Activated B cell treated with CpG ODN at 0.5 μM for 24 hours (primary cell): ENCODE results near the gene WDR75. TPM values are rescaled to one million over a fixed set of nuclear protein-coding genes. Genes with fewer than 3 reads are reported as not detected.

ENCODE experiments used
- ATAC-seq: fragments of 200-7000 bp; cut with Tn5 transposase; one replicate; pipeline ENCODE4 v1.10.0; 2021; ENCODE audit warnings: low read depth, mild to moderate bottlenecking, moderate library complexity
- CTCF ChIA-PET: fragments of 350-600 bp; sonication (Branson Sonifier 250); formaldehyde crosslinking; loops from one replicate; lab custom pipeline; 2021; ENCODE audit warnings: antibody characterized with exemption; lab: Charles Lee
- POLR2A ChIA-PET: fragments of 350-600 bp; sonication (Branson Sonifier 250); formaldehyde crosslinking; loops from one replicate; lab custom pipeline; 2021; ENCODE audit warnings: antibody characterized with exemption; lab: Charles Lee
- DNase-seq: peaks from one replicate; pipeline ENCODE4 v3.0.0; 2022
- H3K27ac Mint-ChIP-seq: one replicate; pipeline ENCODE4 v1.8.0; 2020; ENCODE audit warnings: mixed read lengths
- H3K27me3 Mint-ChIP-seq: one replicate; pipeline ENCODE4 v1.8.0; 2021; ENCODE audit warnings: mixed read lengths
- H3K36me3 Mint-ChIP-seq: one replicate; pipeline ENCODE4 v1.8.0; 2021; ENCODE audit warnings: low read depth, mixed read lengths
- H3K4me1 Mint-ChIP-seq: one replicate; pipeline ENCODE4 v1.8.0; 2021; ENCODE audit warnings: mixed read lengths
- H3K4me3 Mint-ChIP-seq: one replicate; pipeline ENCODE4 v1.8.0; 2020; ENCODE audit warnings: mild to moderate bottlenecking, mixed read lengths
- H3K9me3 Mint-ChIP-seq: one replicate; pipeline ENCODE4 v1.8.0; 2020; ENCODE audit warnings: mixed read lengths
- intact Hi-C: fragments of 100-400 bp; cut with micrococcal nuclease; formaldehyde crosslinking; loops from one replicate; pipeline ENCODE4 v1.15.1; 2024
- total RNA-seq: library from RNA; stranded (reverse); gene quantifications from 2 replicates; pipeline ENCODE4 v1.2.3, GENCODE V29; 2022
- TF ChIP-seq, protein P1 (sequence below): fragments of 200-600 bp; IDR thresholded peaks from one replicate; pipeline ENCODE4 v1.8.0; 2022; ENCODE audit warnings: antibody characterized with exemption, mild to moderate bottlenecking

WDR75 gene
- total RNA-seq, 1 donor from 2014 or later: 61.2 TPM

DNA sequence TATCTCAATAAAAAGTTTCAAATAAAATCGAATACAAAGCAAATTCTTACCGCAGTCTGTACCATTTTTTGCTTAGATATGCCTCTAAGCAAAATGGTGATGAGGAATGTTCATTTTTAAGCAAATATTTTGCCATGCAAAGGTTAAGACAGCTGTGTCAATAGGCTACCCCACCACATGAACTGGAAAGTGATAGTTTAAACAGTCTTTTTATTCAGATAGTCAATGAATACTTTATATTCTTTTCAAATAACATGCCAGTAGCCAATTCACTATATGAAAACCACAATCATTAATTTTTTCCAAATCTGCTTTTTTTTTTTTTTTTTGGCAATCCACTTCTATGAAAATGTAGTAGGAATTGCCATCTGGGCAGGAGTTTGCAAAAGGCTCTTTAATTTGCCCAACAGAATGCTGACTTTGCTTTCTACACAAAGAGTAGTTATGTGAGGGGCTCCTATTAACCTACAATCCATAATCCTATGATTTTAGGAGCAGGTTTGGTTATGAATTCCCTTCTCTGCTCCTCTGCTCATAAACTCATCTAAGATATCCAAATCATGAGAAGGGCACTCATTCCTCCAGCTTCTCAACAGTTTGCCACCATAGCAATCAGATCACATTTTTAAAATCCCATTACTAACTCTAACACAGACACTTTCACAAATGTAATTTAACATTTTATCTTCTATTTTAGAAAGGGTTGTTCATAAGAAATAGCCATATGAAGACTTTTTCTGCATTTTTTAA is 70.1 kb downstream of the WDR75 start:
- CTCF ChIA-PET: no interaction called here
- H3K36me3 Mint-ChIP-seq: no peaks in the 10 kb centered on the region
- POLR2A ChIA-PET: no interaction called here
- TF ChIP-seq, protein P1, sequence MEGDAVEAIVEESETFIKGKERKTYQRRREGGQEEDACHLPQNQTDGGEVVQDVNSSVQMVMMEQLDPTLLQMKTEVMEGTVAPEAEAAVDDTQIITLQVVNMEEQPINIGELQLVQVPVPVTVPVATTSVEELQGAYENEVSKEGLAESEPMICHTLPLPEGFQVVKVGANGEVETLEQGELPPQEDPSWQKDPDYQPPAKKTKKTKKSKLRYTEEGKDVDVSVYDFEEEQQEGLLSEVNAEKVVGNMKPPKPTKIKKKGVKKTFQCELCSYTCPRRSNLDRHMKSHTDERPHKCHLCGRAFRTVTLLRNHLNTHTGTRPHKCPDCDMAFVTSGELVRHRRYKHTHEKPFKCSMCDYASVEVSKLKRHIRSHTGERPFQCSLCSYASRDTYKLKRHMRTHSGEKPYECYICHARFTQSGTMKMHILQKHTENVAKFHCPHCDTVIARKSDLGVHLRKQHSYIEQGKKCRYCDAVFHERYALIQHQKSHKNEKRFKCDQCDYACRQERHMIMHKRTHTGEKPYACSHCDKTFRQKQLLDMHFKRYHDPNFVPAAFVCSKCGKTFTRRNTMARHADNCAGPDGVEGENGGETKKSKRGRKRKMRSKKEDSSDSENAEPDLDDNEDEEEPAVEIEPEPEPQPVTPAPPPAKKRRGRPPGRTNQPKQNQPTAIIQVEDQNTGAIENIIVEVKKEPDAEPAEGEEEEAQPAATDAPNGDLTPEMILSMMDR: no peak
- intact Hi-C loops: no loop called here
- H3K4me3 Mint-ChIP-seq: no peak overlapping the region
- H3K27me3 Mint-ChIP-seq: peaks cover 4% of the 10 kb centered on the region
- H3K9me3 Mint-ChIP-seq: peaks cover 3% of the 10 kb centered on the region
- ATAC-seq (no peak), DNase-seq (no peak)
- H3K4me1 Mint-ChIP-seq: no peaks in the 10 kb centered on the region
- H3K27ac Mint-ChIP-seq: no peak overlapping the region

DNA sequence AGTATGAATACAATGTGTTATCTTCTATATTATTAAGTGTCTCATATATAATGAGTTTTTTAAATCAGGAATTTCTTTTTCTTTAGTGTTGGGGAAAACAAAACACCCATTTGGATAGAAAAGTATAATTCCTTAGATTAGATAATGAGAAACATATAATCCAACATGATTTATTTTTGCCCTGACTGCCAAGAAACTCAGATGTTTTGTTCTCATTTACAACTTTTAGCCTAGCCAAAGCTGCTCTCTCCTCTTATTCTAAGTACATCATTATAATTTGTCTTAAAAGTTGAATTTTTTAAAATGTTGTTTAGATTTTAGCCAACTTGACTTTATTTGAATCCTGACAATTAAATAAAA is 70.7 kb downstream of the WDR75 start:
- POLR2A ChIA-PET: no interaction called here

DNA sequence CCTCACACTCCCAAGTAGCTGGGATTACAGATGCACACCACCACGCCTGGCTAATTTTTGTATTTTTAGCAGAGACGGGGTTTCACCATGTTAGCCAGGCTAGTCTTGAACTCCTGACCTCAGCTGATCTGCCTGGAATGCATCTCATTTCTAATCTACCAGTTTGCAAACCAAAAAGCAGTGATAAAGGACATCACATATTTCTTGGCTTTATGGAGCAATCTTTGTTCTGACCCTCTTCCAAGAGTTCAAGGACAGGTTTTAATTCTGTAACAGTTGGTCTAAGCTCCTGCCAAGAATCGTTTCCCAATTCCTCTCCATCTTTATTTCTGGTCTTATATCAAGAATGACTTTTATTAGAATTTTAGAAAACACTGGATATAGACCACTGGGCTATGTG is 71.6 kb downstream of the WDR75 start:
- Mint-ChIP-seq H3K4me1 (no peaks in the 10 kb centered on the region), H3K9me3 (peaks cover 3% of the 10 kb centered on the region), H3K36me3 (no peaks in the 10 kb centered on the region), H3K4me3 (no peak overlapping the region), H3K27me3 (peaks cover 4% of the 10 kb centered on the region), H3K27ac (no peak overlapping the region)
- intact Hi-C loops: no loop called here
- DNase-seq (no peak), ATAC-seq (no peak)
- ChIA-PET CTCF (no interaction called here), POLR2A (no interaction called here)
- TF ChIP-seq, protein P1: no peak

More for the DNA sequence above, 70.7 kb downstream of the WDR75 start:
- no peaks in the 10 kb centered on the region for H3K36me3 Mint-ChIP-seq
- intact Hi-C loops: no loop called here
- peaks cover 3% of the 10 kb centered on the region for H3K9me3 Mint-ChIP-seq
- CTCF ChIA-PET: no interaction called here
- TF ChIP-seq, protein P1: no peak
- no peak overlapping the region for H3K4me3 Mint-ChIP-seq
- H3K27ac Mint-ChIP-seq: no peak overlapping the region
- H3K4me1 Mint-ChIP-seq: no peaks in the 10 kb centered on the region
- peaks cover 4% of the 10 kb centered on the region for H3K27me3 Mint-ChIP-seq
- ATAC-seq: no peak
- DNase-seq: no peak

DNA sequence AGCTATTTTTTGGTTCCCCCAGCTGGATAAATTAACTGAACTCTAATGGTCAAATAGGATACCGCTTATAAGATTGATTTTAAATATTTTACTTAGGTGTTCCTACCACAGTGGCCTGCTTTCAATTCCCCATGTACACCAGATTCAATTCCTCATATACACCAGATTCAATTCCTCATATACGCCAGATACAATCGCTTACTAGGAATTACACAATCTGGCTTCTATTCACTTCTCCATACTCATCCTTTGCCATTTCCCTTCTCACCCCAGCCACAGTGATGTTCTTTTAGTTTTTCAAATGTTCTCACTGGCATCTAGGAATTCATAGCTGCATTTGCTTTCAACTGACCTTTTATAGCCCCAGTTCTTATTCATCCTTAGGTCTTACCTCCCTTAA is 72.8 kb downstream of the WDR75 start:
- no peak overlapping the region for H3K27ac Mint-ChIP-seq
- intact Hi-C loops: no loop called here
- CTCF ChIA-PET: no interaction called here
- H3K27me3 Mint-ChIP-seq: peaks cover 4% of the 10 kb centered on the region
- H3K9me3 Mint-ChIP-seq: no peaks in the 10 kb centered on the region
- no peak for ATAC-seq
- POLR2A ChIA-PET: no interaction called here
- DNase-seq: no peak
- no peak overlapping the region for H3K4me3 Mint-ChIP-seq
- TF ChIP-seq, protein P1: no peak
- H3K4me1 Mint-ChIP-seq: no peaks in the 10 kb centered on the region
- H3K36me3 Mint-ChIP-seq: no peaks in the 10 kb centered on the region

DNA sequence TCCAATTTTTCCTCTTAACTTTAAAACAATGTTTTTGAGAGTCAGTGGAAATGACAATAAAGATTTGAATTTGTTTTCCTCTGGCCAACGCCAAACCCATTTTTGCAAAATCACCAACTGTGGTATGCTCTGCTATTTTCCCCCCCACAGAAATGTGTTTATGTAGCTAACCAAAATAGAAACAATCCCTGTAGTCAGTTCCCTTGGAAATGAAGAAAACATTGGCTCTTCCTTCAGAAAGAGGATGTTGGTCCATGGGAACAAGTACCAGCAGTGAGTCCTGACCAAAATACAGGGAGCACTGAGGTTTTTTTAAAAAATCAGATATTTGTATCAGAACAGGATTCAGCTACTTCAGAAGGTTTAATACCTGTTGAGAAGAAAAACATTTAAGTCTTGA is 74.0 kb downstream of the WDR75 start:
- no peak overlapping the region for H3K4me3 Mint-ChIP-seq
- no peak overlapping the region for H3K27ac Mint-ChIP-seq
- DNase-seq: no peak
- ChIA-PET CTCF (no interaction called here), POLR2A (no interaction called here)
- no peaks in the 10 kb centered on the region for H3K36me3 Mint-ChIP-seq
- TF ChIP-seq, protein P1: no peak
- intact Hi-C loops: no loop called here
- no peak for ATAC-seq
- no peaks in the 10 kb centered on the region for H3K9me3 Mint-ChIP-seq
- H3K27me3 Mint-ChIP-seq: peaks cover 4% of the 10 kb centered on the region
- no peaks in the 10 kb centered on the region for H3K4me1 Mint-ChIP-seq
